Stimulated activated CD4-positive, alpha-beta T cell treated with anti-CD3 and anti-CD28 coated beads, Interleukin-1b, Interleukin-23, amount 100 ng/mL, for 48 hours (primary cell): ENCODE data around the gene WWOX.
"Not testable (repeated sequence)": the region's sequence is repeated elsewhere in the genome, so short reads cannot be mapped to it uniquely, and the experiment has no call there.

ENCODE experiments used
- DNase-seq: peaks from one replicate; pipeline ENCODE4 v3.0.0-alpha.2; 2020

The WWOX gene

GRCh38 chr16:78506367-78507193 is 407.1 kb downstream of the WWOX start:
- no peak for DNase-seq

GRCh38 chr16:78507576-78507975 is 408.1 kb downstream of the WWOX start:
- DNase-seq, result no peak

DNA sequence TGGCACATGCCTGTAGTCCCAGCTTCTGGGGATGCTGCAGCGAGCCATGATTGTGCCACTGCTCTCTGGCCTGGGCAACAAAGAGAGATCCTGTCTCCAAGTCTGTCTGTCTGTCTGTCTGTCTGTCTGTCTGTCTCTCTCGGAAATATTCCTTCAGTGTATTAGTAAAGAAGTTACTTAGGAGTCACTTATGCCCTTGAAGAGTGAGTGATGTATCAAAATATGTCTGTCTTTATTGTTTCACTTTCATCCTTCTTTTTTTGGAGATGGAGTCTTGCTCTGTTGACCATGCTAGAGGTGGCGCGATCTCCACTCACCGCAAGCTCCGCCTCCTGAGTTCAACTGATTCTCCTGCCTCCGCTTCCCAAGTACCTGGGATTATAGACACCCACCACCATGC is 410.5 kb downstream of the WWOX start:
- DNase-seq, result no peak

DNA sequence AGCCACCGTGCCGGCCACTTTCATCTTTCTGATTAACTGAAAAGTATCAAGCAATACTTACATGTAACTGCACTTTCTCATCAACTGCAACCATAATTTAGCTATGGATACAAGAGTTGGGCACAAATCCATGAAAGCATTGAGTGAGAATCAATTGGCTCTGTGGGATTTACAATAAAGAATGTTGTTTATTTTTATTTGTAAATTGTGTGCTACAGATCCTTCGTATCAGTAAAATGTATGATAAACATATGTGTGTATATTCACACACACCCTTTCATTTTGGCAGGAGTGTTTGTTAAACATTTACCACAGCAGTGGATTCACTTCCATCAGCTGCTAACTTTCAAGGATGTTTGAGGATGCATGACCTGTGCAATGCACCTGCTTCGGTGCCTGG is 411.0 kb downstream of the WWOX start:
- DNase-seq, result no peak

- no peak for DNase-seq
Observed at GRCh38 chr16:78513838-78514237, 414.4 kb downstream of the WWOX start.

- not testable (repeated sequence) for DNase-seq
Observed at GRCh38 chr16:78514888-78515287, 415.4 kb downstream of the WWOX start.

- no peak for DNase-seq
Observed at GRCh38 chr16:78515421-78515820, 416.0 kb downstream of the WWOX start.

DNA sequence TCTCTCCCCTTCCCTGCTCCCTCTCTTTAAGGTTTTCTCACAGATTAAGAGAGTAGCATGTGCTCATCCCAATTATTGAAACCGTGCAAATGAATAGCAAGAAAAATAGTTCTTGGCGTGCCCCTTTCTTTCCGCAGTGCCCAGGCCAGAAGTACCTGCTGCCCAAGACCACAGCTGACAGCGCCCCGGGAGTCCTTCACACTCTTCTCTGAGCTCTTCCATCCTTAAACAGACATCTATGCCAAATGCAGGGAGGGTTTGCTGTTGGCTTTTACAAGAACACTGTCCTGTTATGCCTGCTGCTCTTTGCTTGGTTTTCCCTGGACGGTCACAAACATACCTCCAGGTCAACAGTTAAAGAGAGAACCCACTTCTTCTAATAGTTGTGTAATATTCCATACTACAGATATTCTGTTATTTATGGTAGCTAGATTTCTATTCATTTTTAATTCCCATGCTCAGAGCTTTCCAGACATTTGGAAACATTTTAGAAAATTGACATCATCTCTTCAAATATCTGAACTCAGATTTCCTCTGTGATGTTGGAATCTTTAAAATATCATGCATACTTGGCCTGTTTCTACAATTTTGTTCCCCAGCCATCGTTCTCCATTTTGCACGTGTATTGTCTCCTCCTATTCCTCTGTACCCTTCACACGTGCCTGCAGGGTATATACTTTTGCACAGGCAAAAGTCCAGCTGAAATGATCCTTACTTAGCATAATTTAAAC is 416.7 kb downstream of the WWOX start:
- DNase-seq, result no peak

DNA sequence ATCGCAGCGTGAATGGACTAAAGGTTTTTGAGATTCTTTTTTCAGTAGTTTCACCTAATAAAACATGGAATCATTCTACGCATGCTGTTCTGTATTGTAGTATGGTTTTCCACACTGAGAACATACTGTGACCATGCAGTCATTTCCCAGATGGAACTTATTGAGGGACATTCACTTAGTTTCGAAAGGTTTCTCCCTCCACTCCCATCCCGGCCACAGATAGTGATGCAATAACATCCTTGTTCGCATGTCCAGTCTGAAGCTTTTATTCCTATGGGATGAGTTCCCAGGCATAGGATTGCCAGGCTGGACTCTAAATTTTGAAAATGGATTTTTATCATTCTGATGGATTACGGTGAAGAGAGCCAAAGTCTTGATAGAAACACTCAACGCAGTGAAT is 420.4 kb downstream of the WWOX start:
- no peak for DNase-seq

GRCh38 chr16:78520470-78520869 is 421.0 kb downstream of the WWOX start:
- DNase-seq, result no peak

DNA sequence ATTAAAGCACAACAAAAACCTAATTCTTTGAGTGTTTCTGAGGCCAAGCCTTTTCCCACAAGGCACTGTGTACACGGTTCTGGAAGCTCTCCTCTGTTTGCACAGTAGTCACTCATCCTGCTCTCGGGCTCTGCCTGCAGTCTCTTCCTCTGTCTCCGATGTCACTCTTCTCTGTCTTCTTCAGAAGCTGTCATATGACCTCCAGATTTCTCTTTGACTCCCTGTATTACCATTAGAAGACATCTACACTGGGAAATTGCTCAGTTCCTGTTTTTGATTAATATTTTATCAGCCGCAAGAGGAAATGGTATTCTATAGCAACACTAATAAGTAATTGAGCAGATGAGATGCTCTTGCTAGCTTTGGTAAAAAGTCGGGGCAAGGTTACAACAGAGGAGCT is 422.9 kb downstream of the WWOX start:
- DNase-seq, result no peak

DNA sequence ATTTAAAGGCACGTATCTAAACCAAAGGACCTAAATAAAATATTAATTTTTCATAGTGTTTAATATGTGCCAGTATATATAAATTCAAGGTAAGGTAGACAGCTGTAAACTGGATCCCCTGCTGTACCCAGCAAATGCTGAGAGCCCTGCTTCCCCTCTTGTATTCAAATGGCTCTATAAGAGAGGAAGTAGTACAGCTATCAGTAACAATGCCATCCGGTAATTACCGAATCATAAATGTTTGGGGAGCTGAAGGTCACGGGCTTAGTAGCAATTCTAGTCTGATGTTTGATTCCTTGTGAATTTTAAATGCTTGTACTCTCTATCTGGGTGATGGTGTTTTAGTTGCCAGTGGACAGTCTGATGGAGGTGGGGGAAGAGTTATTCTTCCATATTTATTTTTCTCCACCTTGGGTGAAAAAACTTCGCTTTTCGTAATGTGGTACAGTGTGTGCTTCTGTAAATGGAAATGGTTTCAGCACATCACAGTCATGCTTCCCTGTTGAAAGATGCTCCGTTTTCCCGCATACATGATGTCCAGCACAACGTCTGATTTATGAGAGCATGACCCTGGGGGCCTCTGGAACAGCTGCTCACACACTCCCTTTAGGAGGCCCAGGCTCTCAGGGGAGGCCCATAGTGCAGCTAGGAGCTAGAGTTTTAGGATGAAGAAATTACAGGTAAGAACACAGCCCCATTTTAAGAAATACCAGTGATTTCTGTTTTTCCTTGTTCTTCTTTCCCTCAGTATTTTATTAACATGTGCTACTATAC is 423.9 kb downstream of the WWOX start:
- DNase-seq, result no peak

GRCh38 chr16:78524066-78524595 is 424.7 kb downstream of the WWOX start:
- DNase-seq, result no peak

GRCh38 chr16:78528265-78528664 is 428.8 kb downstream of the WWOX start:
- DNase-seq, result no peak

DNA sequence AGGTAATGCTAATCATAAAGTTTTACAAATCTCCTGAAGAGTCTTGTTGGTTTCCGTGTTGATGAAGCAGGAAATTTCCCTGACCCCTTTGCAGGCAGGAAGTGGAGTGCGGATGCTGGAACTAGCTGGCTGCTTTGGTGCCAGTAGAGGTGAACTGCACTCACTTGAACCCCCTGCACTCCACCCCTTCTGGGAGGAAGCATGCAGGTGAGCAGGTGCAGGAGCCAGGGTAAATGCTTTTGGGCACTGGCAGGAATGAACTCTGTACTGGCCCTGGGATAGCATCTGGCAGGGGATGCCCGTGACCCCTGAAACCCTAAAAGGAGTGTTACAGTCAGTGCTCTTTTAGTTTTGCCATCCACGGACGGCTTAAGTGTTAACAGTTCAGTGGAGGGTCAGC is 430.4 kb downstream of the WWOX start:
- DNase-seq, result no peak

DNA sequence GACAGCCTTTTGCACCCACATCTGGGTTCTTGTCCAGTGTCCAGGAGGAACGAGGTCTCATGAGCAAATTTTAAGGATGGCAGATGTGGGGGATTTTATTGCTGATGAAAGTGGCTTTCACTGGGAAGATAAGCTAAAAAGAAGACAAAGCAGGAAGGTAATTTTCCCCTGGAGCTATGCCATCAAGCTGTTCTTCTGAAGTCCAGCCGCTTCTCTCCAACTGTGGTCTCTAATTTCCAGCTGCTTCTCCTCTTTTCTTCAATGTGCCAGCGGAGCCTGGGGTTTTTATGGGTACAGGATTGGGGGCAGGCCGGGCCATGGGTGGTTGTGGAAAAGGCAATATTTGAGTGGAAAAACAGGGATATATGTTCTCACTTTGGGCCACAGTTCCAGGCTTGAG is 430.8 kb downstream of the WWOX start:
- no peak for DNase-seq

DNA sequence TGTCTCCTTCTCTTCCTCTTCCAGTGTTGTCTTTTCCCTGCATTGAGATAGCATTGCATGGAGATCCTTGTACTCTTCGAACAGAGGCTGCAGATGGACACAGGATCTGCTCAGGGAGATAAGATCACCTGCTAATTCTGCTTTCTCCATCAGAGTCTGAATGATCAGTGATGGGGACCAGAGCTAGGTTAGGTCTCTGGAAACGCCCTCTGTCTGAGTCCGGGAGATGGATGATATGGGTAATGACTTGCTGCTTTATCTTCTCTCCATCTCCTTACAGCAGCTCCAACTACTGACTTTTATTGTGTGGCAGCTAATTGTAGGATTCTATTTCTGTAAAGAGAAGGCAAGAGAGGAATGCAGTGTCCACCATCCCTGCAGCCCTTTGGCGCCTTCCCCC is 435.6 kb downstream of the WWOX start:
- no peak for DNase-seq

DNA sequence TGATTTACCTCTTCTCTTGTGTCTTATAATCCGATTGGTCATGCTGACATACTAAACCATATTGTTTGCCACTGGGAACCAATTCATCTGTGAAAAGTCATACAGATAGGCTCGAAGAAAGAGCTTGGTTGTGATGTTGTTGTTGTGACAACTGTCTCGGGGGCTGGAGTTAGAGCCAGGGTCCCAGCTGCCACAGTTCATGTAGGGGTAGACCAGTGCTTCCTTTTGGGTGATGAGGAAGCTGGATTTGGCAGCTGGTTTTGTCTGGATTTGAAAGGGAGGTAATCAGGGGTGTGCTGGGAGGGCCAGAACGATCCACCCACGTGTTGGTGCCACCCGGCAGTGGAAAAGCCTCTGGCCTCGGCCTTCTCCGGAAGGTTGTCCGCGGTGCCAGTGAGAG is 438.1 kb downstream of the WWOX start:
- no peak for DNase-seq

DNA sequence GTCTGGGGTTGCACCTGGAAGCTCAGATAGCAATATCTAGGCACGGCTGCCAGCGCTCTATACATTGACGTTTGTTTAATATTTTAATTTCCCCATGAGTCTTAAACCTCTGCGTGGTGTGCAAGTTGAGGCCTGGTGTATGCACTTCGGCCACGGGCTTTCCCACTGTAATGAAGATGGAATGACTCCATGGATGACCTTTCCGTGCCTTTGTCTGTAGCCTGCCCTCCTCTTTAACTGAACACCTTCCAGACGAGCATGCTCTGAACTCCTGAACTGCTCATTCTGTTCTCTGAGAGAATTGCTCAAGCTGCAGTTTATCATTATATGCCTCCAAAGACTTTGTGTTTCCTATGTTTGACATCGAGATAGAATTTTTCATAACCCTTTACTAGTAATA is 438.8 kb downstream of the WWOX start:
- DNase-seq, result no peak

DNA sequence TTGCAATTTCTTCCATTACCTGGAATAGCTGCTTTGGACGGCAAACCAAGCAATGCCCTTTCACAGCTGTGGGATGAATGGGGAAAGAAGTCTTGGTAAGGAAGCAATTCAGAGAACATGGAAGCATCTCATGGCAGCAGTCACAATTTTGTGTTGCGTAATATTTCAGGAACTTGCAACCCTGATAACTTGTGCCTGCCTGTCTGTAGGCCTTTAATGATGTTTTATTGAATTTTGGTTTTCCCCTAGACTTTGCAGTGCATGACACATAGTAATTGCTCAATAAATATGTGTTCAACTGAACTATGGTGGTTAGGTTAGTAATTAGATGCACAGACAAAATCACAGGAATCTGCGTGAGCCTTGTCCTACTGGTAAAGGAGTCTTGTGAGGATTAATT is 439.5 kb downstream of the WWOX start:
- no peak for DNase-seq

DNA sequence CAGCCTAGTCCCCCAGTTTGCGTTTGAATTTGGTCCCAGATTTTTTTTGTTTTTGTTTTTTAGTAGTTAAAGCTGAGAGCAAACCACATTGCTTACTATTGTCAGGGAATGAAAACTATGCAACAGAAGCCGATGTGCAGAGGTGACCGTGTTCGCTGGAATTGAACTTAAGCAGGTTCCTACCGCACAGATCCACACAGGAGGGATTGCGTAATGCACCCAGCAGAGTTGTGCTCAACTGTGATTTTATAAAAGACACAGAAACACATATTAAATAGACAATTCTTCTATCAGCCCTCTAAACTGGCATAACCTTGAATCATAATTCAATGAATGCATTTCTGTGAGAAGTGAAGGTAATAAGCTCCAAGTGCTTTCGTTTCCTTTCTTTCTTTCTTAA is 443.0 kb downstream of the WWOX start:
- no peak for DNase-seq

GRCh38 chr16:78543023-78543422 is 443.6 kb downstream of the WWOX start:
- no peak for DNase-seq

- DNase-seq, result no peak
Observed at GRCh38 chr16:78549366-78549765, 449.9 kb downstream of the WWOX start.
